Fibroblast of the aortic adventitia (primary cell): Measurements from ENCODE around the gene TMEM63C. TPM values are rescaled to one million over a fixed set of nuclear protein-coding genes. Genes with fewer than 3 reads are reported as not detected.

Experiments
- DNase-seq: peaks from one replicate; pipeline ENCODE4 v3.0.0-alpha.2; 2010; ENCODE audit warnings: low read depth
- H3K4me3 ChIP-seq: 2 replicates; pipeline ENCODE4 v1.5.1; 2011; ENCODE audit warnings: low read depth, mild to moderate bottlenecking, control low read depth, low read length, moderate library complexity
- total RNA-seq: library from RNA; depleted of rRNA; stranded (reverse); fragments of >200 nt; gene quantifications from 2 replicates; pipeline ENCODE4 v1.2.3, GENCODE V29; 2012; ENCODE audit warnings: low replicate concordance
- TF ChIP-seq, protein P1 (sequence below): IDR thresholded peaks from 2 replicates; pipeline ENCODE4 v1.5.1; 2011; ENCODE audit warnings: mild to moderate bottlenecking, low read length, control low read depth, inconsistent platforms; ENCODE audit not compliant: insufficient read depth

TMEM63C gene
- total RNA-seq, 1 donor = not detected

DNA sequence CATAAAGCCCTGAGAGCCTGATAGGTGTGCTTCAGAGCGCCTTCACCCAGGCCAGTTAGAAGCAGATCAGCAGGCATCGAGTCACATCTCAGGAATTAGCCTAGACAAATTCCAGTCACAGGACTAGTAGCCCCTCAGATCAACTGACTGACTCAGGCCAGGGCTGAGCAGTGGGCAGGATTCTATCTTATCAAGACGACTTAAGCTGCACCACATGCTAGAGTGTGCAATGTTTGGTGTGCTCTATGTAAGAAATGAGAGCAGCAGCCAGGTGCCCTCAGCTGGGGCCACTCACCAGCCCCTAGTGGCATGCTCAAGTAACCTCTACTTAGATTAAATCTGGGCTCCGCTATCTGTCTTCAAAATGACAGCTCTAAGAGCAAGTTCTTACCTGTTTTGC lies 109.1 kb downstream of the TMEM63C start:
- TF ChIP-seq, protein P1, sequence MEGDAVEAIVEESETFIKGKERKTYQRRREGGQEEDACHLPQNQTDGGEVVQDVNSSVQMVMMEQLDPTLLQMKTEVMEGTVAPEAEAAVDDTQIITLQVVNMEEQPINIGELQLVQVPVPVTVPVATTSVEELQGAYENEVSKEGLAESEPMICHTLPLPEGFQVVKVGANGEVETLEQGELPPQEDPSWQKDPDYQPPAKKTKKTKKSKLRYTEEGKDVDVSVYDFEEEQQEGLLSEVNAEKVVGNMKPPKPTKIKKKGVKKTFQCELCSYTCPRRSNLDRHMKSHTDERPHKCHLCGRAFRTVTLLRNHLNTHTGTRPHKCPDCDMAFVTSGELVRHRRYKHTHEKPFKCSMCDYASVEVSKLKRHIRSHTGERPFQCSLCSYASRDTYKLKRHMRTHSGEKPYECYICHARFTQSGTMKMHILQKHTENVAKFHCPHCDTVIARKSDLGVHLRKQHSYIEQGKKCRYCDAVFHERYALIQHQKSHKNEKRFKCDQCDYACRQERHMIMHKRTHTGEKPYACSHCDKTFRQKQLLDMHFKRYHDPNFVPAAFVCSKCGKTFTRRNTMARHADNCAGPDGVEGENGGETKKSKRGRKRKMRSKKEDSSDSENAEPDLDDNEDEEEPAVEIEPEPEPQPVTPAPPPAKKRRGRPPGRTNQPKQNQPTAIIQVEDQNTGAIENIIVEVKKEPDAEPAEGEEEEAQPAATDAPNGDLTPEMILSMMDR = peak; percentile 10
- no peak overlapping the region for H3K4me3 ChIP-seq
- DNase-seq = peak; percentile 14

DNA sequence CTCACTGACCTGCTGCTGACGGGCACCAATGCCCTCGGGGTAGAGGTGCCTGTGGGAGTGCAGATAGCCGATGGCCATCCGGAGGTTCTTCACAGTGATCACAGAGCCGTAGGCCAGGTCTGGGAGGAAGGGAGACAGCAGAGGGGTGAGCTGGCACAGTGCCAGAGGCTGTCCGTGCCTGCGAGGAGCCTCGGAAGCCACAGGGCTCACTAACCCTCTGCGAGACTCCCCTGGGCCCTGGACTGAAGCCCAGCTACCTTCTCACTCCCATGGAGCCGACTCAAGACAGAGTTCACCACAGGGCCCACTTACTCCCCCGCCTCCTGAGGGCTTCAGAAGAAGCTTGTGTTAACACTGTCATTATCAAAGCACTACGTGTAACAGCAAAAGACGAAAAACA lies 114.6 kb downstream of the TMEM63C start:
- no peak overlapping the region for H3K4me3 ChIP-seq
- TF ChIP-seq, protein P1 = no peak
- no peak for DNase-seq

DNA sequence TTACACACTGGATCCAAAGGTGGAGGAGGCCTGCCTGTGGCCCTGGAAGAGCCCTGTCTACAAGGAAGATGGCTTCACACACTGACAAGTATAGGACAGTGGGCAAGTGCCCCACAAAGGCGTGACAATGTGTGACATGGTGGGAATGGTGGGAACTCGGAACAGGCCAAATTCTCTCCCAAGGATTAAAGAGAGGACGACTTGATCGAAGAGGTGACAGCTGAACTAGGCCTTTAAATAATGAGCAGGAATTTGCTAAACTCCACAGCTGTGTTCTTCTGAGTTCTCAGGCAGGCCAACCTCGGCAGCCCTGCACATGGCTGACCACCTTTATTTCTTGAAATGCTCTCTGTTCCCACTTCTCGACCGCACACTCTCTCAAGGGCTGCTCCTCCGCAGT lies 115.3 kb downstream of the TMEM63C start:
- DNase-seq = no peak
- H3K4me3 ChIP-seq = no peak overlapping the region
- TF ChIP-seq, protein P1 = no peak

DNA sequence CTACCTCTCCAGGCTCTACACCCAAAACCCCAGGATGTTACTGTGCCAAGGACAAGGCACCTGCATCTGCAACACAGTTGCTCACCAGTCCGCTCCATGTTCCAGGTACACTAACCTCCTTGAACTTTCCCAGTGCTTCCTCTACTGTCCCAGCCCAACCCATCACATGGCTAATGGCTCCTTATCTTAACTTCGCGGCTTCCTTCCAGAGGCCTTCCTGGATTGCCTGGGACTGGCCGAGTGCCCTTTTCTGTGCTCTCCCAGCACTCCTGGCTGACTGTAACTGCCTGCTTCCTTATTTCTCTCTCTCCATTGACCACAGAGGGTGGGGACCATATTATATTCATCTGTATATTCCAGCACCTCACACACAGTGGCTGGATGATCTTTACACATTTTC lies 118.2 kb downstream of the TMEM63C start:
- TF ChIP-seq, protein P1 = no peak
- no peak overlapping the region for H3K4me3 ChIP-seq
- no peak for DNase-seq

DNA sequence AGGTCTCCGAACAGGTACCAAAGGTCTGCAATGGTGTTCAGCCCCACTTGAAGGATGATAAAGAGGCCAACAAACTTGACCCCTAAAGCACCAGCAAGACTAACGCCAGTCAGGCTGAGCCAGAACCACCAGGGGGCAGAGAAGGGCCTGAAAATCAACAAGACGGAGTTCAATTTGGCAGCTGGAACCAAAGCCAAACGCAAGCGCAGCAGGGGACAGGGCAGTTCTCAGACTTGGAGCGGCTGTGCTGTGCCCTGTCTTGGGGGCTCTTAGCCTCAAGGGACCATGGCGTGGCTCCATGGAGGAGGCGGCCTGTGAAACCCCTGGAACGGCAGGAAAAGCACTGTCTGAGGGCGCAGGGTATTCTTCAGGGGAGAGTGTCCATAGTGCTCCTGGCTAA lies 119.5 kb downstream of the TMEM63C start:
- peak; percentile 88 for DNase-seq
- TF ChIP-seq, protein P1 = peak; percentile 90
- H3K4me3 ChIP-seq = no peak overlapping the region

DNA sequence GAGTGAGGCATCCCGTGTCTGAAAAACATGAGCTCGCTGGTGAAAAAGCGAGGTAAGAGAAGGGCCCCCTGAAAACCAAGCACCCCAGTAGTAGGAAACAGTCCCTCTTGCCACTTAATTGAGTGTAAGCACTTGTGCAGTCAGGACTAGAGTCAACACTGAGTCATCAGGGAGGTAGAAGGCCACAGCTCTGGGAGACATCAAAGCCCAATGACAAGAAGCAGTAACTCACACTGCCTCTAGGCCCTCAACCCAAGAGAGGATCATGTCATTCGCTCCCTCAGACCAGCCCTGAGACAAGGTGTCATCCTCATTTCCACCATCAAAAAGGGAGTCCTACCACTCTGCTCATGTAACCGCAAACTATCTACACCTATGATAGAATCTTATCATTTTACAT lies 121.3 kb downstream of the TMEM63C start:
- TF ChIP-seq, protein P1 = no peak
- H3K4me3 ChIP-seq = no peak overlapping the region
- peak; percentile 34 for DNase-seq

DNA sequence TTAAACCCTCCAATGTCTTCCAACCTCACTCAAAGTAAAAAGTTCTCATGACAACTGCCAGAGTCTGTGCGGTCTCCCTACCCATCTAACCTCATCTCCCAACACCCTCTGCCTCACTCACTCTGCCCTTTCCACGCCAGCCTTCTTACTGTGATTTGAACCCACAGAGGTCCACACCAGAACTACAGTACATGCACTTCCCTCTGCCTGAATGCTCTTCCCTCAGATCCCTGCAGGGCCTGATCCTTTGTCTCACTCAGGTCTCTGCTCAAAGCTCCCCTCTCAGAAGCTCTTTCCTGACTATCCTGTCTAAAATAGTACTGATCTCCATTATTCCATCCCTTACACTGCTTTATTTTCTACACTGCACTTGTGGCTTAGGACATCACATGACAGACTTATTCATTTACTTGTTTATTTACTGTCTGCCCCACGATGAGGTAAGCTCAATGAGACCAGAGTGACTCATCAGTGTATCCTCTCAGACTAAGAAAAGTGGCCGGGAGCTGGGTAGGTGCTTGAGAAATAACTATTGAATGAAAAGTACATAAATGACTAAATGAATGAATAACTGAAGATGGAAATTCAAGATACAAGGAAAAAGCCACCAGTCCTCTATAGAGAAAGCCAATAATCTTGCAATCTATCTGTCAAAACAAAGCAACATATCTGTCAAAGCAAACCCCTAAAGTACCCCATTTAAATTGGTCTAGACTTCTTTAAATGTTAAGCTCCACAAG lies 122.0 kb downstream of the TMEM63C start:
- DNase-seq = peak; percentile 86
- H3K4me3 ChIP-seq = no peak overlapping the region

More for the DNA sequence above, 122.0 kb downstream of the TMEM63C start:
- TF ChIP-seq, protein P1 = no peak
